ENCODE results near the gene CDK5R2. TPM values are rescaled to one million over a fixed set of nuclear protein-coding genes. Genes with fewer than 3 reads are reported as not detected.
"Not testable (repeated sequence)": the region's sequence is repeated elsewhere in the genome, so short reads cannot be mapped to it uniquely, and the experiment has no call there.

Gene CDK5R2
- total RNA-seq, 1 donor: not detected

- no peaks in the 10 kb centered on the region for H3K36me3 ChIP-seq (ENCODE audit: insufficient read depth, low read length)
- no peak overlapping the region for H2AFZ ChIP-seq (ENCODE audit: low read length)
- no peaks in the 10 kb centered on the region for H3K4me1 ChIP-seq (ENCODE audit: insufficient read depth, low read length)
- no peak overlapping the region for H3K27ac ChIP-seq (ENCODE audit: low read depth, low read length)
- H3K79me2 ChIP-seq (ENCODE audit: insufficient read depth, low read length): no peaks in the 10 kb centered on the region
- H3K4me2 ChIP-seq (ENCODE audit: insufficient read depth, low read length): no peak overlapping the region
- no peak overlapping the region for H3K4me3 ChIP-seq (ENCODE audit: insufficient read depth, low read length)
- no peak for DNase-seq (ENCODE audit: insufficient read length, low spot score, missing footprints)
- no peaks in the 10 kb centered on the region for H3K9me3 ChIP-seq (ENCODE audit: low read depth, low read length)
- no peak for TF ChIP-seq CTCF (IDR thresholded peaks at IDR 0.05; ENCODE audit: extremely low read depth, low read depth, low read length)
- no peaks in the 10 kb centered on the region for H4K20me1 ChIP-seq (ENCODE audit: insufficient read depth, low read length)
- peaks cover 9% of the 10 kb centered on the region for H3K27me3 ChIP-seq (ENCODE audit: insufficient read depth, low read length)
Measured at GRCh38 chr2:218925434-218925833, 34.0 kb upstream of the CDK5R2 start.

GRCh38 chr2:218927422-218927821 is 32.0 kb upstream of the CDK5R2 start:
- Histone ChIP-seq H2AFZ (ENCODE audit: low read length) (no peak overlapping the region), H3K9me3 (ENCODE audit: low read depth, low read length) (no peaks in the 10 kb centered on the region), H3K4me3 (ENCODE audit: insufficient read depth, low read length) (no peak overlapping the region), H3K4me2 (ENCODE audit: insufficient read depth, low read length) (no peak overlapping the region), H3K36me3 (ENCODE audit: insufficient read depth, low read length) (no peaks in the 10 kb centered on the region), H3K27me3 (ENCODE audit: insufficient read depth, low read length) (peaks cover 9% of the 10 kb centered on the region), H3K27ac (ENCODE audit: low read depth, low read length) (no peak overlapping the region), H3K79me2 (ENCODE audit: insufficient read depth, low read length) (no peaks in the 10 kb centered on the region), H3K4me1 (ENCODE audit: insufficient read depth, low read length) (no peaks in the 10 kb centered on the region), H4K20me1 (ENCODE audit: insufficient read depth, low read length) (no peaks in the 10 kb centered on the region)
- TF ChIP-seq CTCF (IDR thresholded peaks at IDR 0.05; ENCODE audit: extremely low read depth, low read depth, low read length): no peak
- DNase-seq (ENCODE audit: insufficient read length, low spot score, missing footprints): peak; percentile 35

GRCh38 chr2:218927876-218928275 is 31.6 kb upstream of the CDK5R2 start:
- Histone ChIP-seq H3K4me1 (ENCODE audit: insufficient read depth, low read length) (no peaks in the 10 kb centered on the region), H3K27ac (ENCODE audit: low read depth, low read length) (no peak overlapping the region), H3K4me2 (ENCODE audit: insufficient read depth, low read length) (no peak overlapping the region), H3K79me2 (ENCODE audit: insufficient read depth, low read length) (no peaks in the 10 kb centered on the region), H3K36me3 (ENCODE audit: insufficient read depth, low read length) (no peaks in the 10 kb centered on the region), H3K27me3 (ENCODE audit: insufficient read depth, low read length) (peaks cover 9% of the 10 kb centered on the region), H4K20me1 (ENCODE audit: insufficient read depth, low read length) (no peaks in the 10 kb centered on the region), H3K4me3 (ENCODE audit: insufficient read depth, low read length) (no peak overlapping the region), H3K9me3 (ENCODE audit: low read depth, low read length) (no peaks in the 10 kb centered on the region), H2AFZ (ENCODE audit: low read length) (no peak overlapping the region)
- no peak for TF ChIP-seq CTCF (IDR thresholded peaks at IDR 0.05; ENCODE audit: extremely low read depth, low read depth, low read length)
- no peak for DNase-seq (ENCODE audit: insufficient read length, low spot score, missing footprints)

GRCh38 chr2:218930488-218930887 is 29.0 kb upstream of the CDK5R2 start:
- not testable (repeated sequence) for H3K4me3 ChIP-seq (ENCODE audit: insufficient read depth, low read length); H3K36me3 ChIP-seq (ENCODE audit: insufficient read depth, low read length); H3K9me3 ChIP-seq (ENCODE audit: low read depth, low read length); H3K27ac ChIP-seq (ENCODE audit: low read depth, low read length); H4K20me1 ChIP-seq (ENCODE audit: insufficient read depth, low read length); H3K4me1 ChIP-seq (ENCODE audit: insufficient read depth, low read length); H3K79me2 ChIP-seq (ENCODE audit: insufficient read depth, low read length); H3K4me2 ChIP-seq (ENCODE audit: insufficient read depth, low read length); DNase-seq (ENCODE audit: insufficient read length, low spot score, missing footprints); H2AFZ ChIP-seq (ENCODE audit: low read length)
- peaks cover 17% of the 10 kb centered on the region for H3K27me3 ChIP-seq (ENCODE audit: insufficient read depth, low read length)

- not testable (repeated sequence) for H3K36me3 ChIP-seq (ENCODE audit: insufficient read depth, low read length); H4K20me1 ChIP-seq (ENCODE audit: insufficient read depth, low read length); H2AFZ ChIP-seq (ENCODE audit: low read length); H3K4me1 ChIP-seq (ENCODE audit: insufficient read depth, low read length); H3K27ac ChIP-seq (ENCODE audit: low read depth, low read length); H3K4me3 ChIP-seq (ENCODE audit: insufficient read depth, low read length); H3K9me3 ChIP-seq (ENCODE audit: low read depth, low read length); H3K79me2 ChIP-seq (ENCODE audit: insufficient read depth, low read length); H3K4me2 ChIP-seq (ENCODE audit: insufficient read depth, low read length); DNase-seq (ENCODE audit: insufficient read length, low spot score, missing footprints)
- H3K27me3 ChIP-seq (ENCODE audit: insufficient read depth, low read length): peaks cover 16% of the 10 kb centered on the region
Measured at GRCh38 chr2:218931751-218932150, 27.7 kb upstream of the CDK5R2 start.

All from osteoblast (primary cell).